Stomach (tissue), 9 donors: ENCODE results near the gene STXBP6. TPM values are rescaled to one million over a fixed set of nuclear protein-coding genes. Genes with fewer than 3 reads are reported as not detected.

Experiments used
- DNase-seq, 2 donors: peaks; one replicate each; pipeline versions ENCODE4 v3.0.0 to v3.0.0-alpha.2; 2013 to 2019
- H3K27ac ChIP-seq, 5 donors: fragments of 200-600 bp in 4 of 5; sonication (generic) in 4 of 5; one replicate each; pipeline ENCODE4 v1.5.1; 2013 to 2019; ENCODE audit warnings: mild to moderate bottlenecking in 1 of 5, moderate library complexity in 1 of 5
- H3K27me3 ChIP-seq, 3 donors: fragments of 200-600 bp; sonication (generic); one replicate each; pipeline ENCODE4 v1.5.1; 2017 to 2019; ENCODE audit warnings: mixed run types in 1 of 3
- H3K36me3 ChIP-seq, 4 donors: fragments of 200-600 bp; sonication (generic); 1 replicate in 3 of 4; 2 replicates in 1 of 4; pipeline ENCODE4 v1.5.1; 2016 to 2019
- H3K4me1 ChIP-seq, 4 donors: fragments of 200-600 bp; sonication (generic); one replicate each; pipeline ENCODE4 v1.5.1; 2016 to 2019
- H3K4me3 ChIP-seq, 4 donors: fragments of 200-600 bp; sonication (generic) in 3 of 4; one replicate each; pipeline ENCODE4 v1.5.1; 2016 to 2019; ENCODE audit warnings: mild to moderate bottlenecking in 1 of 4
- H3K9me3 ChIP-seq, 4 donors: fragments of 200-600 bp; sonication (generic); one replicate each; pipeline ENCODE4 v1.5.1; 2016 to 2019
- CTCF ChIP-seq, 7 experiments: fragments of 450-650 bp in 4 of 7; fragments of 200-600 bp in 3 of 7; sonication (generic) in 3 of 7; IDR thresholded peaks; one replicate each; pipeline ENCODE4 v1.5.1; 2016 to 2019; ENCODE audit warnings: antibody characterized with exemption in 7 of 7, control low read depth in 2 of 7, mild to moderate bottlenecking in 1 of 7
- EP300 ChIP-seq: sonication (generic); formaldehyde crosslinking; IDR thresholded peaks from one replicate; pipeline ENCODE4 v1.6.1; 2017; ENCODE audit warnings: antibody characterized with exemption
- POLR2A ChIP-seq, 4 donors: fragments of 450-650 bp; IDR thresholded peaks; one replicate each; pipeline ENCODE4 v1.6.1; 2016; ENCODE audit warnings: antibody characterized with exemption in 4 of 4, control low read depth in 2 of 4, mild to moderate bottlenecking in 1 of 4, moderate library complexity in 1 of 4
- POLR2AphosphoS5 ChIP-seq, 3 donors: sonication (generic); formaldehyde crosslinking; IDR thresholded peaks; one replicate each; pipeline ENCODE4 v1.6.1; 2016; ENCODE audit warnings: antibody characterized with exemption in 3 of 3
- WGBS, 5 donors: extraction: QIAGEN DNeasy Blood & Tissue Kit in 3 of 5; methylation state at CpG; one replicate each; pipeline versions ENCODE4 v1.1.5 to v1.1.7; 2013 to 2018; 5-methylcytosine and 5-hydroxymethylcytosine counted together
- intact Hi-C: fragments of 100-400 bp; cut with DNase I; formaldehyde crosslinking; loops from one replicate; pipeline ENCODE4 v1.15.1; 2023; ENCODE audit warnings: low total_unique reads
- polyA plus RNA-seq, 3 donors: library from polyadenylated mRNA; stranded (reverse); fragments of 200-250 nt; gene quantifications; one replicate each; pipeline ENCODE4 v1.2.3, GENCODE V29; 2013
- total RNA-seq, 5 donors: library from RNA; depleted of rRNA; stranded (reverse); fragments of >200 nt; gene quantifications; one replicate each; pipeline versions ENCODE4 v1.1.0 to v1.2.3, GENCODE V29; 2014 to 2016
- donor health status: healthy with polysubstance abuse.
- donor health status: Bipolar disorder and iron deficiency.
- donor health status: healthy.

Gene STXBP6
- total and polyA plus RNA-seq, 8 donors, result 7.4 to 37.1 (median 15.2) TPM

DNA sequence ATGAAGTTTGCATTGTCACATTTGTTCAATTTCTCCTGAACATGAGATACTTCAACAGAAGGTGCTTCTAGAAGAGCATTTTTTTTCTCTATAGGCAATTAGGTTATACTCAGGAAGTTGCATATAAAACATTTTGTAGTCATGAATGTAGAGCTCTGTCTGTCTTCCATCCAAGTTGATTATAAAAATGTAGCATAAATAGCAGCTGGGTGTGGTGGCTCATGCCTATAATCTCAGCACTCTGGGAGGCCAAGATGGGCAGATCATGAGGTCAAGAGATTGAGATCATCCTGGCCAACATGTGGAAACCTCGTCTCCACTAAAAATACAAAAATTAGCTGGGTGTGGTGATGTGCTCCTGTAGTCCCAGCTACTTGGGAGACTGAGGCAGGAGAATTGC is 39.5 kb upstream of the STXBP6 start:
- no peaks in the 10 kb centered on the region for H3K4me1 ChIP-seq
- H3K27ac ChIP-seq, result no peak overlapping the region
- no peak overlapping the region for H3K4me3 ChIP-seq
- no peak for DNase-seq
- 61 to 76% (median 75%) methylated on average over 1 of the region's 1 CpG for WGBS, 5 donors
- intact Hi-C loops, result no loop called here
- no peaks in the 10 kb centered on the region for H3K9me3 ChIP-seq
- no peaks in the 10 kb centered on the region for H3K36me3 ChIP-seq
- no peaks in the 10 kb centered on the region for H3K27me3 ChIP-seq
- TF ChIP-seq EP300 (no peak), CTCF (IDR thresholded peaks at IDR 0.05) (no peak), POLR2AphosphoS5 (IDR thresholded peaks at IDR 0.05) (no peak), POLR2A (IDR thresholded peaks at IDR 0.05) (no peak)

DNA sequence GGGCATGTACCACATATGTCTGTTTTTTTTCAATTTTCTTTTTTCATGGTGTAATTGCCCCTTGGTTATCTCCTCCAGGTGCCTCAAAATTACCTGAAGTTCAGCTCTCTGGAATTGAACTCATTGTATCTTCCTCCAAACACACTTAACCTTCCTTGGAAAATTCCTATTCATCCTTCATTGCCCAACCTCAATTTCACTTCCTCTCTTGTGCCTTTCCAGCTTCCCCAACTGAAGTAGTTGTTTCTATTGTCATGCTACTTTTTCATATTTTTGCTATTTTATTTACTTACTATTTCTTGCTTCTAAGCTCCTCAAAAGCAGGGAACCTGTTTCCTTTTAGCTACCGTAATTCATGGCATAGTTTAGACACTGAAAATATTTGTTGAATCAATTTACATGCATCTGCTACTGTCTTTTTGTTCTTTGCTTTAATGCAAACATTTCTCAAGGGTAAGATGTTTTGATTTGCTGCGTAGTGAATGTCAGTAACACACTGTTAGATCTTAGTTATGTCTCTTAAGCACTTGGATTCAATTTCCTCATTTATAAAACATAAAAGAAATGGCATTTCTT is 37.0 kb upstream of the STXBP6 start:
- H3K36me3 ChIP-seq, result no peaks in the 10 kb centered on the region
- H3K27ac ChIP-seq, result no peak overlapping the region
- DNase-seq, result no peak
- TF ChIP-seq EP300 (no peak), POLR2A (IDR thresholded peaks at IDR 0.05) (no peak), CTCF (IDR thresholded peaks at IDR 0.05) (no peak), POLR2AphosphoS5 (IDR thresholded peaks at IDR 0.05) (no peak)
- 30 to 68% (median 48%) methylated on average over 2 of the region's 2 CpGs for WGBS, 5 donors
- no peak overlapping the region for H3K4me3 ChIP-seq
- H3K9me3 ChIP-seq, result no peaks in the 10 kb centered on the region
- no peaks in the 10 kb centered on the region for H3K4me1 ChIP-seq
- no peaks in the 10 kb centered on the region for H3K27me3 ChIP-seq
- intact Hi-C loops, result no loop called here

- Histone ChIP-seq H3K27ac (no peak overlapping the region), H3K36me3 (no peaks in the 10 kb centered on the region), H3K4me1 (no peaks in the 10 kb centered on the region), H3K4me3 (no peak overlapping the region), H3K27me3 (no peaks in the 10 kb centered on the region), H3K9me3 (no peaks in the 10 kb centered on the region)
- WGBS, 5 donors, result 65 to 76% (median 74%) methylated on average over 6 of the region's 6 CpGs
- TF ChIP-seq POLR2A (IDR thresholded peaks at IDR 0.05) (no peak), CTCF (IDR thresholded peaks at IDR 0.05) (no peak), EP300 (no peak), POLR2AphosphoS5 (IDR thresholded peaks at IDR 0.05) (no peak)
- intact Hi-C loops, result no loop called here
- no peak for DNase-seq
Measured at GRCh38 chr14:25086081-25086480, 36.1 kb upstream of the STXBP6 start.

GRCh38 chr14:25080682-25081081 is 30.7 kb upstream of the STXBP6 start:
- intact Hi-C loops, result no loop called here
- 86 to 98% (median 89%) methylated on average over 2 of the region's 2 CpGs for WGBS, 5 donors
- no peak for TF ChIP-seq CTCF (IDR thresholded peaks at IDR 0.05)
- TF ChIP-seq POLR2AphosphoS5 (IDR thresholded peaks at IDR 0.05), result no peak
- TF ChIP-seq POLR2A (IDR thresholded peaks at IDR 0.05), result no peak
- no peak for TF ChIP-seq EP300
- Histone ChIP-seq H3K36me3 (no peaks in the 10 kb centered on the region), H3K4me3 (no peak overlapping the region), H3K27me3 (no peaks in the 10 kb centered on the region), H3K27ac (no peak overlapping the region), H3K9me3 (no peaks in the 10 kb centered on the region), H3K4me1 (no peaks in the 10 kb centered on the region)
- DNase-seq, result no peak
